Endothelial cell of umbilical vein (primary cell): Measurements from ENCODE around the gene VIPR2. TPM values are rescaled to one million over a fixed set of nuclear protein-coding genes. Genes with fewer than 3 reads are reported as not detected.

Experiments
- BruUV-seq: library from RNA; stranded (reverse); fragments of 400-500 nt; replicated peaks from 2 replicates; lab custom pipeline; 2021; lab: Mats Ljungman, UMichigan
- CTCF ChIA-PET: fragments of 300-600, 350-600 bp; sonication (Branson Sonifier 250); formaldehyde crosslinking; loops from one replicate; lab custom pipeline; 2021; ENCODE audit warnings: antibody characterized with exemption, inconsistent platforms; lab: Charles Lee
- POLR2A ChIA-PET: fragments of 300-600, 350-600 bp; sonication (Branson Sonifier 250); formaldehyde crosslinking; loops from one replicate; lab custom pipeline; 2021; ENCODE audit warnings: antibody characterized with exemption, inconsistent platforms; lab: Charles Lee
- DNase-seq: peaks from one replicate; pipeline ENCODE4 v3.0.0-alpha.2; 2011; ENCODE audit warnings: low read depth, low spot score
- FAIRE-seq: peaks from 2 replicates; lab custom pipeline; 2011; peaks lifted over from hg19 to GRCh38; lab: Jason Lieb, UNC
- H2AFZ ChIP-seq: 2 replicates; pipeline ENCODE4 v1.6.0; 2012; ENCODE audit warnings: low read depth, low read length, control low read depth, inconsistent platforms
- H3K27ac ChIP-seq: 2 replicates; pipeline ENCODE4 v1.5.1; 2011; ENCODE audit warnings: low read depth, mild to moderate bottlenecking, control low read depth, low read length, moderate library complexity; ENCODE audit not compliant: insufficient read depth
- H3K27me3 ChIP-seq, 2 experiments: 2 replicates each; pipeline versions ENCODE4 v1.6.0 to v1.6.1; 2011; ENCODE audit warnings: low read length in 2 of 2, mixed read lengths in 1 of 2; ENCODE audit not compliant: control insufficient read depth in 2 of 2, insufficient read depth in 2 of 2
- H3K36me3 ChIP-seq, 2 experiments: 2 replicates in 1 of 2; 3 replicates in 1 of 2; pipeline ENCODE4 v1.5.1; 2011; ENCODE audit warnings: low read length in 2 of 2, mild to moderate bottlenecking in 1 of 2, moderate library complexity in 1 of 2; ENCODE audit not compliant: control insufficient read depth in 2 of 2, insufficient read depth in 2 of 2; ENCODE audit errors: extremely low read depth in 1 of 2
- H3K4me1 ChIP-seq: 3 replicates; pipeline ENCODE4 v1.5.1; 2011; ENCODE audit warnings: mild to moderate bottlenecking, low read length; ENCODE audit not compliant: control insufficient read depth, insufficient read depth; ENCODE audit errors: extremely low read depth
- H3K4me2 ChIP-seq: 2 replicates; pipeline ENCODE4 v1.6.1; 2011; ENCODE audit warnings: low read length, control low read depth, mixed read lengths; ENCODE audit not compliant: insufficient read depth
- H3K4me3 ChIP-seq, 3 experiments: fragments of 200-600 bp in 1 of 3; sonication (generic), shearing (Covaris generic) in 1 of 3; replicated peaks in 1 of 3; 2 replicates each; pipeline ENCODE4 v1.5.1; 2011 to 2016; ENCODE audit warnings: control low read depth in 3 of 3, low read length in 3 of 3, mild to moderate bottlenecking in 2 of 3, inconsistent platforms in 1 of 3, low read depth in 1 of 3, moderate library complexity in 1 of 3; ENCODE audit not compliant: insufficient read depth in 1 of 3
- H3K79me2 ChIP-seq: 2 replicates; pipeline ENCODE4 v1.6.0; 2012; ENCODE audit warnings: low read length, inconsistent platforms; ENCODE audit not compliant: control insufficient read depth, insufficient read depth
- H3K9ac ChIP-seq: replicated peaks from 2 replicates; pipeline ENCODE3; 2011; ENCODE audit warnings: low read length, control low read depth; ENCODE audit not compliant: insufficient read depth; ENCODE audit errors: extremely low read depth
- H3K9me1 ChIP-seq: replicated peaks from 3 replicates; pipeline ENCODE4 v1.6.0; 2011; ENCODE audit warnings: mild to moderate bottlenecking, low read length; ENCODE audit not compliant: control insufficient read depth, insufficient read depth; ENCODE audit errors: extremely low read depth
- H3K9me3 ChIP-seq: replicated peaks from 2 replicates; pipeline ENCODE4 v1.5.1; 2012; ENCODE audit warnings: low read length, inconsistent platforms; ENCODE audit not compliant: control insufficient read depth, insufficient read depth
- H4K20me1 ChIP-seq: replicated peaks from 2 replicates; pipeline ENCODE3; 2011; ENCODE audit warnings: mild to moderate bottlenecking, low read length; ENCODE audit not compliant: control insufficient read depth, insufficient read depth; ENCODE audit errors: extremely low read depth
- EZH2 ChIP-seq: IDR thresholded peaks from 2 replicates; pipeline ENCODE4 v1.6.1; 2012; ENCODE audit warnings: borderline replicate concordance, low read depth, mild to moderate bottlenecking, moderate library complexity, low read length, inconsistent platforms; ENCODE audit not compliant: severe bottlenecking
- FOS ChIP-seq: IDR thresholded peaks from 2 replicates; pipeline ENCODE4 v1.6.1; 2011; ENCODE audit warnings: mild to moderate bottlenecking, low read length, moderate library complexity, borderline replicate concordance; ENCODE audit not compliant: insufficient read depth
- GATA2 ChIP-seq: IDR thresholded peaks from 2 replicates; pipeline ENCODE4 v1.7.0; 2011; ENCODE audit warnings: low read depth, mild to moderate bottlenecking, moderate library complexity, mixed read lengths, low read length; ENCODE audit not compliant: insufficient read length, insufficient read depth
- JUN ChIP-seq: IDR thresholded peaks from 2 replicates; pipeline ENCODE4 v1.6.1; 2011; ENCODE audit warnings: borderline replicate concordance, low read depth; ENCODE audit not compliant: insufficient read length, insufficient read depth
- MYC ChIP-seq: IDR thresholded peaks from one replicate; pipeline ENCODE4 v1.6.1; 2011; ENCODE audit warnings: mild to moderate bottlenecking, low read depth, low read length
- POLR2A ChIP-seq: IDR thresholded peaks from 2 replicates; pipeline ENCODE4 v1.6.1; 2012; ENCODE audit warnings: low read depth, mild to moderate bottlenecking, control low read depth, low read length
- POLR2AphosphoS5 ChIP-seq: IDR thresholded peaks from 2 replicates; pipeline ENCODE4 v1.6.1; 2012; ENCODE audit warnings: low read depth, mild to moderate bottlenecking, control low read depth, low read length, moderate library complexity; ENCODE audit not compliant: insufficient read depth
- dilution Hi-C: fragments of 300-500 bp; cut with MboI; formaldehyde crosslinking; loops from one replicate; pipeline ENCODE4 v1.15.0; 2019; ENCODE audit warnings: low sequenced_read_pairs; ENCODE audit not compliant: extremely low pct_ligation_motif_present
- intact Hi-C: fragments of 100-400 bp; cut with micrococcal nuclease; formaldehyde crosslinking; loops from one replicate; pipeline ENCODE4 v1.10.0; 2022
- polyA plus RNA-seq, 4 experiments: library from polyadenylated mRNA; depleted of rRNA in 3 of 4; stranded (reverse) in 3 of 4; unstranded in 1 of 4; fragments of >200 nt; gene quantifications; 2 replicates each; pipeline versions ENCODE4 v1.2.1 to v1.2.3, GENCODE V29; 2011 to 2012; ENCODE audit warnings: missing spikeins in 1 of 4
- total RNA-seq: library from RNA; stranded (reverse); gene quantifications from 2 replicates; pipeline ENCODE4 v1.2.3, GENCODE V29; 2021
- TF ChIP-seq, protein P1 (sequence below), 2 donors: IDR thresholded peaks; 1 replicate in 1 of 2; 2 replicates in 1 of 2; pipeline ENCODE4 v1.5.1; 2011; ENCODE audit warnings: low read length in 2 of 2, mild to moderate bottlenecking in 2 of 2, moderate library complexity in 2 of 2, control low read depth in 1 of 2, inconsistent platforms in 1 of 2, low read depth in 1 of 2; ENCODE audit not compliant: insufficient read depth in 1 of 2; ENCODE audit errors: extremely low read depth in 1 of 2
- TF ChIP-seq, protein P2 (sequence below): IDR thresholded peaks from 2 replicates; pipeline ENCODE4 v1.6.1; 2011; ENCODE audit not compliant: insufficient read depth, insufficient read length

Gene VIPR2
- total and polyA plus RNA-seq, 2 donors (not counting 3 experiments of a cell fraction or from before 2014, with no cell fraction given) = not detected

DNA sequence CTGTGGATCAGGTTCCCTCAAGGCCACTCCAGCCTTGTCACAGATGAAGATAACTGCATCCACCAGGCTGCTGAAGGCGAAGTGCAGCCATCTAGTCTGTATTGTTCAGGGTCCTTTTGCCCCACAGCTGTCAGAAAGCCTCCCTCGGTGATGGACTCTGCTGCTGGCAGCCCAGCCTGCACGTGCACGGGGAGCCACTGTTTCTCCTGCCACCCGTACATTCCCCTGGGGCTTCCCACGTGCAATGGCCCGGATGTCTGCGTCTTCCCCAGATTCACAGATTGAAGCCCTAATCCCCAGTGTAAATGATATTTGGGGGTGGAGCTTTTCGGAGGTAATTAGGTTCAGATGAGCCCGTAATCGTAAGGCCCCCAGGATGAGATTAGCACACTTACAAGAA lies 46.6 kb upstream of the VIPR2 start:
- intact Hi-C loops (no loop called here), dilution Hi-C loops (no loop called here)
- H3K79me2 ChIP-seq = no peaks in the 10 kb centered on the region
- H3K27me3 ChIP-seq = no peaks in the 10 kb centered on the region
- no peaks in the 10 kb centered on the region for H4K20me1 ChIP-seq
- FAIRE-seq (no peak), DNase-seq (no peak)
- TF ChIP-seq POLR2AphosphoS5 = no peak
- TF ChIP-seq MYC = no peak
- TF ChIP-seq JUN = no peak
- TF ChIP-seq, protein P1, sequence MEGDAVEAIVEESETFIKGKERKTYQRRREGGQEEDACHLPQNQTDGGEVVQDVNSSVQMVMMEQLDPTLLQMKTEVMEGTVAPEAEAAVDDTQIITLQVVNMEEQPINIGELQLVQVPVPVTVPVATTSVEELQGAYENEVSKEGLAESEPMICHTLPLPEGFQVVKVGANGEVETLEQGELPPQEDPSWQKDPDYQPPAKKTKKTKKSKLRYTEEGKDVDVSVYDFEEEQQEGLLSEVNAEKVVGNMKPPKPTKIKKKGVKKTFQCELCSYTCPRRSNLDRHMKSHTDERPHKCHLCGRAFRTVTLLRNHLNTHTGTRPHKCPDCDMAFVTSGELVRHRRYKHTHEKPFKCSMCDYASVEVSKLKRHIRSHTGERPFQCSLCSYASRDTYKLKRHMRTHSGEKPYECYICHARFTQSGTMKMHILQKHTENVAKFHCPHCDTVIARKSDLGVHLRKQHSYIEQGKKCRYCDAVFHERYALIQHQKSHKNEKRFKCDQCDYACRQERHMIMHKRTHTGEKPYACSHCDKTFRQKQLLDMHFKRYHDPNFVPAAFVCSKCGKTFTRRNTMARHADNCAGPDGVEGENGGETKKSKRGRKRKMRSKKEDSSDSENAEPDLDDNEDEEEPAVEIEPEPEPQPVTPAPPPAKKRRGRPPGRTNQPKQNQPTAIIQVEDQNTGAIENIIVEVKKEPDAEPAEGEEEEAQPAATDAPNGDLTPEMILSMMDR (IDR thresholded peaks at IDR 0.05; ENCODE audit: extremely low read depth in 1 of 2, insufficient read depth in 1 of 2, low read depth in 1 of 2, low read length in 2 of 2) = no peak
- TF ChIP-seq FOS = no peak
- TF ChIP-seq, protein P2, sequence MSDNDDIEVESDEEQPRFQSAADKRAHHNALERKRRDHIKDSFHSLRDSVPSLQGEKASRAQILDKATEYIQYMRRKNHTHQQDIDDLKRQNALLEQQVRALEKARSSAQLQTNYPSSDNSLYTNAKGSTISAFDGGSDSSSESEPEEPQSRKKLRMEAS = no peak
- TF ChIP-seq GATA2 = no peak
- no peak for TF ChIP-seq EZH2
- no peak for TF ChIP-seq POLR2A
- H3K4me1 ChIP-seq = no peaks in the 10 kb centered on the region
- H3K9me3 ChIP-seq = no peaks in the 10 kb centered on the region
- ChIA-PET POLR2A (no interaction called here), CTCF (no interaction called here)
- H3K36me3 ChIP-seq = no peaks in the 10 kb centered on the region
- H3K9me1 ChIP-seq = no peaks in the 10 kb centered on the region
- no peak overlapping the region for H3K4me2 ChIP-seq
- H3K9ac ChIP-seq = no peak overlapping the region
- no peak overlapping the region for H2AFZ ChIP-seq
- no TSS peak for BruUV-seq
- H3K27ac ChIP-seq = no peak overlapping the region
- H3K4me3 ChIP-seq = no peak overlapping the region
